Liver (tissue), 3 donors: ENCODE results near the gene STX12.

Source experiments
- GABPA ChIP-seq, 2 donors: IDR thresholded peaks in 1 of 2; conservative IDR thresholded peaks in 1 of 2; 2 replicates each; pipeline ENCODE4 v1.6.1; 2016; ENCODE audit warnings: antibody characterized with exemption in 2 of 2, mild to moderate bottlenecking in 1 of 2, moderate library complexity in 1 of 2
- RAD21 ChIP-seq, 2 donors: IDR thresholded peaks; 2 replicates each; pipeline ENCODE4 v1.6.1; 2016; ENCODE audit warnings: antibody characterized with exemption in 2 of 2, mild to moderate bottlenecking in 2 of 2
- TF ChIP-seq, protein P1 (sequence below): fragments of 150-350 bp; IDR thresholded peaks from 2 replicates; pipeline ENCODE4 v1.5.1; 2017; ENCODE audit warnings: improper control_type of control experiment, low read depth, low read length; ENCODE audit not compliant: missing input control
- TF ChIP-seq, protein P2 (sequence below): IDR thresholded peaks from 2 replicates; pipeline ENCODE4 v1.6.1; 2016; ENCODE audit warnings: antibody characterized with exemption, mild to moderate bottlenecking
- donor health status: healthy.
- donor health status: healthy.

- TF ChIP-seq, protein P1, sequence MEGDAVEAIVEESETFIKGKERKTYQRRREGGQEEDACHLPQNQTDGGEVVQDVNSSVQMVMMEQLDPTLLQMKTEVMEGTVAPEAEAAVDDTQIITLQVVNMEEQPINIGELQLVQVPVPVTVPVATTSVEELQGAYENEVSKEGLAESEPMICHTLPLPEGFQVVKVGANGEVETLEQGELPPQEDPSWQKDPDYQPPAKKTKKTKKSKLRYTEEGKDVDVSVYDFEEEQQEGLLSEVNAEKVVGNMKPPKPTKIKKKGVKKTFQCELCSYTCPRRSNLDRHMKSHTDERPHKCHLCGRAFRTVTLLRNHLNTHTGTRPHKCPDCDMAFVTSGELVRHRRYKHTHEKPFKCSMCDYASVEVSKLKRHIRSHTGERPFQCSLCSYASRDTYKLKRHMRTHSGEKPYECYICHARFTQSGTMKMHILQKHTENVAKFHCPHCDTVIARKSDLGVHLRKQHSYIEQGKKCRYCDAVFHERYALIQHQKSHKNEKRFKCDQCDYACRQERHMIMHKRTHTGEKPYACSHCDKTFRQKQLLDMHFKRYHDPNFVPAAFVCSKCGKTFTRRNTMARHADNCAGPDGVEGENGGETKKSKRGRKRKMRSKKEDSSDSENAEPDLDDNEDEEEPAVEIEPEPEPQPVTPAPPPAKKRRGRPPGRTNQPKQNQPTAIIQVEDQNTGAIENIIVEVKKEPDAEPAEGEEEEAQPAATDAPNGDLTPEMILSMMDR: no peak
- TF ChIP-seq, protein P2, sequence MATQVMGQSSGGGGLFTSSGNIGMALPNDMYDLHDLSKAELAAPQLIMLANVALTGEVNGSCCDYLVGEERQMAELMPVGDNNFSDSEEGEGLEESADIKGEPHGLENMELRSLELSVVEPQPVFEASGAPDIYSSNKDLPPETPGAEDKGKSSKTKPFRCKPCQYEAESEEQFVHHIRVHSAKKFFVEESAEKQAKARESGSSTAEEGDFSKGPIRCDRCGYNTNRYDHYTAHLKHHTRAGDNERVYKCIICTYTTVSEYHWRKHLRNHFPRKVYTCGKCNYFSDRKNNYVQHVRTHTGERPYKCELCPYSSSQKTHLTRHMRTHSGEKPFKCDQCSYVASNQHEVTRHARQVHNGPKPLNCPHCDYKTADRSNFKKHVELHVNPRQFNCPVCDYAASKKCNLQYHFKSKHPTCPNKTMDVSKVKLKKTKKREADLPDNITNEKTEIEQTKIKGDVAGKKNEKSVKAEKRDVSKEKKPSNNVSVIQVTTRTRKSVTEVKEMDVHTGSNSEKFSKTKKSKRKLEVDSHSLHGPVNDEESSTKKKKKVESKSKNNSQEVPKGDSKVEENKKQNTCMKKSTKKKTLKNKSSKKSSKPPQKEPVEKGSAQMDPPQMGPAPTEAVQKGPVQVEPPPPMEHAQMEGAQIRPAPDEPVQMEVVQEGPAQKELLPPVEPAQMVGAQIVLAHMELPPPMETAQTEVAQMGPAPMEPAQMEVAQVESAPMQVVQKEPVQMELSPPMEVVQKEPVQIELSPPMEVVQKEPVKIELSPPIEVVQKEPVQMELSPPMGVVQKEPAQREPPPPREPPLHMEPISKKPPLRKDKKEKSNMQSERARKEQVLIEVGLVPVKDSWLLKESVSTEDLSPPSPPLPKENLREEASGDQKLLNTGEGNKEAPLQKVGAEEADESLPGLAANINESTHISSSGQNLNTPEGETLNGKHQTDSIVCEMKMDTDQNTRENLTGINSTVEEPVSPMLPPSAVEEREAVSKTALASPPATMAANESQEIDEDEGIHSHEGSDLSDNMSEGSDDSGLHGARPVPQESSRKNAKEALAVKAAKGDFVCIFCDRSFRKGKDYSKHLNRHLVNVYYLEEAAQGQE: no peak
- TF ChIP-seq RAD21 (IDR thresholded peaks at IDR 0.05) (no peak), GABPA (IDR thresholded peaks at IDR 0.05 in 1 of 2, conservative IDR thresholded peaks at IDR 0.05 in 1 of 2) (no peak)
Observed at GRCh38 chr1:27784700-27785099, 11.7 kb downstream of the STX12 start.
